Measurements from ENCODE around the gene IRGQ.
A peak's percentile ranks its signal among the peaks of the same experiment; 100 is the strongest.

IRGQ gene

GRCh38 chr19:43541920-43542650 lies 53.8 kb downstream of the IRGQ start:
- H3K36me3 ChIP-seq (ENCODE audit: insufficient read depth, insufficient read length, low read length): peaks cover 65% of the 10 kb centered on the region
- no peak for TF ChIP-seq SUZ12 (IDR thresholded peaks at IDR 0.05; ENCODE audit: extremely low read depth, insufficient read depth, insufficient read length)
- no peak for TF ChIP-seq YY1 (IDR thresholded peaks at IDR 0.05; ENCODE audit: insufficient read depth, insufficient read length)
- no peak for TF ChIP-seq ZNF274 (IDR thresholded peaks at IDR 0.05; ENCODE audit: low read depth, low read length)

GRCh38 chr19:43540381-43540780 lies 55.6 kb downstream of the IRGQ start:
- H3K36me3 ChIP-seq (ENCODE audit: insufficient read depth, insufficient read length, low read length): peaks cover 56% of the 10 kb centered on the region
- no peaks in the 10 kb centered on the region for H3K27me3 ChIP-seq (ENCODE audit: insufficient read depth, insufficient read length)
- no peak for DNase-seq (ENCODE audit: low read depth, low spot score)
- no peak overlapping the region for H3K9ac ChIP-seq (ENCODE audit: insufficient read length, low read depth)
- H3K4me3 ChIP-seq (ENCODE audit: insufficient read length, low read depth): no peak overlapping the region
- H3K4me1 ChIP-seq (ENCODE audit: insufficient read depth, insufficient read length): peaks cover 3% of the 10 kb centered on the region
- no peak for TF ChIP-seq ZNF274 (IDR thresholded peaks at IDR 0.05; ENCODE audit: low read depth, low read length)
- TF ChIP-seq YY1 (IDR thresholded peaks at IDR 0.05; ENCODE audit: insufficient read depth, insufficient read length): no peak
- no peak for TF ChIP-seq SUZ12 (IDR thresholded peaks at IDR 0.05; ENCODE audit: extremely low read depth, insufficient read depth, insufficient read length)
- H3K9me3 ChIP-seq (ENCODE audit: insufficient read depth, low read length): peaks cover 13% of the 10 kb centered on the region; the same call in 1 of the 2 replicates

More at GRCh38 chr19:43541920-43542650, 53.8 kb downstream of the IRGQ start:
- Histone ChIP-seq H3K4me3 (ENCODE audit: insufficient read length, low read depth) (no peak overlapping the region), H3K4me1 (ENCODE audit: insufficient read depth, insufficient read length) (no peaks in the 10 kb centered on the region), H3K27me3 (ENCODE audit: insufficient read depth, insufficient read length) (no peaks in the 10 kb centered on the region), H3K9me3 (ENCODE audit: insufficient read depth, low read length) (peaks cover 13% of the 10 kb centered on the region; the same call in 1 of the 2 replicates), H3K9ac (ENCODE audit: insufficient read length, low read depth) (no peak overlapping the region)
- DNase-seq (ENCODE audit: low read depth, low spot score): no peak

DNA sequence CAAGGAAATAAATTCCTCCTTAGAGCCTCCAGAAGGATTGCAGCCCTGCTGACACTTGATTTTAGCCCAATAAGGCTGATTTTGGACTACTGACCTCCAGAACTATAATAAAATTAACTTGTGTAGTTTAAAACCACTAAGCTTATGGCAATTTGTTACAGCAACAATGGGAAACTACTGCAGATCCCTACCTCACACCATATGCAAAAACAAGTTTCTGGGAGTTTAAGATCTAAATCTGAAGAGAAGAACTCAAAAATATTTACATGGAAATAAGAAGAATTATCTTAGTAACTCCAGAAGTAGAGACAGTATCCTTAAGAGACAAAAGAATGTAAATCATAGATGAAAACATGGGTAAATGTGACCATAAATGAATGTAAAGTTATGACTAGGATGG lies 57.0 kb downstream of the IRGQ start:
- H3K4me1 ChIP-seq (ENCODE audit: insufficient read depth, insufficient read length): peaks cover 10% of the 10 kb centered on the region
- no peak overlapping the region for H3K4me3 ChIP-seq (ENCODE audit: insufficient read length, low read depth)
- no peak overlapping the region for H3K9ac ChIP-seq (ENCODE audit: insufficient read length, low read depth)
- H3K9me3 ChIP-seq (ENCODE audit: insufficient read depth, low read length): peaks cover 13% of the 10 kb centered on the region; the same call in 1 of the 2 replicates
- H3K27me3 ChIP-seq (ENCODE audit: insufficient read depth, insufficient read length): no peaks in the 10 kb centered on the region
- DNase-seq (ENCODE audit: low read depth, low spot score): no peak
- TF ChIP-seq YY1 (IDR thresholded peaks at IDR 0.05; ENCODE audit: insufficient read depth, insufficient read length) (no peak), SUZ12 (IDR thresholded peaks at IDR 0.05; ENCODE audit: extremely low read depth, insufficient read depth, insufficient read length) (no peak)
- H3K36me3 ChIP-seq (ENCODE audit: insufficient read depth, insufficient read length, low read length): peaks cover 47% of the 10 kb centered on the region

GRCh38 chr19:43534816-43535761 lies 60.8 kb downstream of the IRGQ start:
- Histone ChIP-seq H3K9me3 (ENCODE audit: insufficient read depth, low read length) (peaks cover 13% of the 10 kb centered on the region; the same call in 1 of the 2 replicates), H3K36me3 (ENCODE audit: insufficient read depth, insufficient read length, low read length) (peaks cover 25% of the 10 kb centered on the region), H3K9ac (ENCODE audit: insufficient read length, low read depth) (peak overlapping the region; percentile 33), H3K4me3 (ENCODE audit: insufficient read length, low read depth) (no peak overlapping the region), H3K4me1 (ENCODE audit: insufficient read depth, insufficient read length) (peaks cover 10% of the 10 kb centered on the region), H3K27me3 (ENCODE audit: insufficient read depth, insufficient read length) (no peaks in the 10 kb centered on the region)
- TF ChIP-seq SUZ12 (IDR thresholded peaks at IDR 0.05; ENCODE audit: extremely low read depth, insufficient read depth, insufficient read length) (no peak), ZNF274 (IDR thresholded peaks at IDR 0.05; ENCODE audit: low read depth, low read length) (no peak), YY1 (IDR thresholded peaks at IDR 0.05; ENCODE audit: insufficient read depth, insufficient read length) (no peak)
- DNase-seq (ENCODE audit: low read depth, low spot score): no peak

Measured in NT2/D1 (cell line).